GM08714 (cell line): ENCODE measurements around the gene APOB.

Experiments used
- H3K4me3 ChIP-seq: fragments of 200-500 bp; sonication (Bioruptor generic); 2 replicates; pipeline ENCODE4 v1.5.1; 2014; ENCODE audit warnings: mild to moderate bottlenecking, low read length, inconsistent platforms
- ZNF274 ChIP-seq: IDR thresholded peaks from 2 replicates; pipeline ENCODE4 v1.6.1; 2012; ENCODE audit warnings: mild to moderate bottlenecking, low read depth, low read length

The APOB gene

DNA sequence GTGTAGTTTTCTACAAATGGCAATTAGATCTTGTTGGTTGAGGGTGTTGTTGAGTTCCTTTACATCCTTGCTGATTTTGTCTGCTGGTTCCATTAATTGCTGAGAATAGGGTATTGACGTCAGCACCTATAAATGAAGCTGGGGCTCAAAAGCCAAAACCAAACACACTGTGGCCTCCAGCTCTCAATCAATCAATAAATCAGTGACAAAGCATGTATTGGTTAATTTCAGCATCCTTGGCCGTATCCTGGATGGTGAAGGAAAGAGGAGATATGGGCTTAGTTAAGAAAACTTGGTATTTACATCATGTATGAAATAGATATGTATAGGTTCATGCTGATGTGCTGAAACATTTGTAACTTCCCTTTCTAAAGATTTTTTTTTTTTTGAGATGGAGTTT, 13.2 kb upstream of the APOB start:
- H3K4me3 ChIP-seq = no peak overlapping the region
- TF ChIP-seq ZNF274 = no peak

DNA sequence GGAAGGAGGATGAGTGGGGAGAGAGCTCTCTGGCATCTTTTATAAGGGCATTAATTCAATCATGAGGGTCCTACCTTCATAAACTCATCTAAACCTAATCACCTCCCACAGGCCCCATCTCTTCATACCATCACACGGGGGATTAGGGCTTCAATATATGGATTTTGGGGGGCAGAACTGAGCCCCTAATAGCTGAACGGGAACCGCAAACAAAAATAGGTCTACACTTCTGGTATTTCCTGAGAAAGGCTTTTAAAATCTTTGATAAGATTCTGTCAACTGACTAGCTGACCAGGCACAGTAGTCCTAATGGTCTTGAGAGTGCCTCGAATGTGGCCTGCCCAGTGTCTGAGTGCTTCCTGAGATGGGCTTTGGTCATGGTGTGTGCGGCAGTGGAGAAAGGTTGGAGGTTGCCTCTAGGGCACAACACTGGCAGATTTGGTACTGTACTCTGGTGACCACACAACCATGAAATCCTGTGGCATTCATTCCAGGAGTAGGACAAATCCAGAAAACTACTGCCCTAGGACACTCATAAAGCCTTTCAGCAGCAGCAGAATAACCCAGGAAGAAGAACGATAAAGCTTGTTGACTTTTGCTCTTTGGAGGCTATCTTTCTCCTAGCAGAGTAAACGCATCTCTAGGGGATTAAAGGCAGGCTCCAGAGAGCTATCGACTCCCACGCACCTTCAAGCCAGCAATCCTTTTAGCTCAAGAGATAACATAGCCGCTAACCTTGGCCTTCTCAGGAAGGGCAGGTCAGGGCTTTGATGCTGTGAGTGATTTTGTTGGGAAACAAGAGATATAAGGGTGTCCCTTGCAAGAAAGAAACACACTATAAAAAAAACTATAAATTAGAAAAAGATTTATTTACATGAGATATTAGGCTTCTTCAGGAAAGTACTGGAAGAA, 12.3 kb upstream of the APOB start:
- TF ChIP-seq ZNF274 = no peak
- H3K4me3 ChIP-seq = no peak overlapping the region

DNA sequence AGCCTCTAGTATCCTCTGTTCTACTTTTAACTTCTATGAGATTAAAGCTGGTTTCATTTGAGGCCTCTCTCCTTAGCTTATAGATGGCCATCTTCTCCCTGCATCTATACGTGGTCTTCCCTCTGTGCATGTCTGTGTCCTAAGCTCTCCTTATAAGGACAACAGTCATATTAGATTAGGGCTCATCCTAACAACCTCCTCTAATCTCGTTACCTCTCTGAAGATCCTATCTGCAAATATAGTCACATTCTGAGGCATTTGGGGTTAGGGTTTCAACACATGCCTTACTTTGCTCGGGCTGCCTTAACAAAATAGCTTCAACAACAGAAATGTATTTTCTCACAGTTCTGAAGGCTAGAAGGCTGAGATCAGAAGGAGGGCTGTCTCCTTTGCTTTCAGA, 11.6 kb upstream of the APOB start:
- TF ChIP-seq ZNF274 = no peak
- no peak overlapping the region for H3K4me3 ChIP-seq

DNA sequence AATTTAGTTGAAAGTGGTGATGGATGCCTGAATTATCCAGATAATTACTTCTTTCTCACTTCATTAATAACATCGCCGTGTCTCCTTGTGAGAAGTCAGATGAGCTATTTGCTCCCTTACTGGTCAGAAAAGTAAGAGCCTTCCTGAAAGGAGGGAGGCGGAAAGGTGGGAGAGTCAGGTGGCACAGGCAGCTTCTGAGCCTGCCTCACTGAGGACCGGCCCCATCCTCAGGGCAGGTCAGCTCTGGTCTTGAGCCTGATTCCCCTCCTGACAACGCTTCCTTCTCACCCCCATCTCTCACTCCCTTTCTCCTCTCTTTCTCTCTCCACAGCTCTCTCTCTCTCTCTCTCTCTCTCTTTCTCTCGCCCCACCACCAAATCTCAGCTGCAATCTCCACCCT, 10.1 kb upstream of the APOB start:
- H3K4me3 ChIP-seq = no peak overlapping the region
- no peak for TF ChIP-seq ZNF274

DNA sequence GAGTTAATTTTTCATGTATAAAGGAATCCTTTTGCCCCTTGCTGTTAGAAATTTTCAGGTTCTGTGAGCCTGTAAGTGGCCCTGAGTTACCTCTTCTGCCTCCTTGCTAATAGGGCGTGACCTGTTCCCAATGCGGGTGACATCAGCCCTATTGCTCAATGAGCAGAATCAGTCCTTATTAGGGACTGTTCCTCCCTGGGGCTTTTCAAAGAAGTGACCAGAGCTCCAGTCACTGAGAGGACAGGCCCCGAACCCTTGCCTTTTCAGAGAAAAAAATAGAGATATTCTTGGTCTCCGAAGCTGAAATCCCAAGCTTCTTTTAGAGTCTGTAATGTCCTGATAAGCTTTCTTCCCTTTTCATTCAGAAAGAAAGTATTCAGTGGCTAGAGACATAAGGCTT, 8.2 kb upstream of the APOB start:
- no peak for TF ChIP-seq ZNF274

DNA sequence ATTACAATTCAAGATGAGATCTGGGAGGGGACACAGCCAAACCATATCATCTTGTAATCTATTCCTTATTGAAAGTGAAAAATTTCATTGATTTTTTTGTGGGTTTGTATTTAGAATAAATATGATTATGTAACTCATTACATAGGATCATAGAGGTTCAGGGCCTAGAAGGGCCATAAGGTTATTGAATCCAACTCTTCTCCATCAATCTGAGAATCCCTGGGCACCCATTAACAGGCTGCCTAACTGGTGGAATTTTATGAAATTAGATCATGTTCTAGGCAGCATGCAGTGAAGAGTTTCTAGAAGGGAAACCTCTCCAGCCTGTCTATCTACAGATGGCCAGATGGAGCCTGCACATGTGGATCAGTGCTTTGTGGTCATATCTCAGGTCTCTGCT, 6.3 kb upstream of the APOB start:
- no peak for TF ChIP-seq ZNF274
- no peak overlapping the region for H3K4me3 ChIP-seq

More for the DNA sequence above, 8.2 kb upstream of the APOB start:
- H3K4me3 ChIP-seq = no peak overlapping the region

DNA sequence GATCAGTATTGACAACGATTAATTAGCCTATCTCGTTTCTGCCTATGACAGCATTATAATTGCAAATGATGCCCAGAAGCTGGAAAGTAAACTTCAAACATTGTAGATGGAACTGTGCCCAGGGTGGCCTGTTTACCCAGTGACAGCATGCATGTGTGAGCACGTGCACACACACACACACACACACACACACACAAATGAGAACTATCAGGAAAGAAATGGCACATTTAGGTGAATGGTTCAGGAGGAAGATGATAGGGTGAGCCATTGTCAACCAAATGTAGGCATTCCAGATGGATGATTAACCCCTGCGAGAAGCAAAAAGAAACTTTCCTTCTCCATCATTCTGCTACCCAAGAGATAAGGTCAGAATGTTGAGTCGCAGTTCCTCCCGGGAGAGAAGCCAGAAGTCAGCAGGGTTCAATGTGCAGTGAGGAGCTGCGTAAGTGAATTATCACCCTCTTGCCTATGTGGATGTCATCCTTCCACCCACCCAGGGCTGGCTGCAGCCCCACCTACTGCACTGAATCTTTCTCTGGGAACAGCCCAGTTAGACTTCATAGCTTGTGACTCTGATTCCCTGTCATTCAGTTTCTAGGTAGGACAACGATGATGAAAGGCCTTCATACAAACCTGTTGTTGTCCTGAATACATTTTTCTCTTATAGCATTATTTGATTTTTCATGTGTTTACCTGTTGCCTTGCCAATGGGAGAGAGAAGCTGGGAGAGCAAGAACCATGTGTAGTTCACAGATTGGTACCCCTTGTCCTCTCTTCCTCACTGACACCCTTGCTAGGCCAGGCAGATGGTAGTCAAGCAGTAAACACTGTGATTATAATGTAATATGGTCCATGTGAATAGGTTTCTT, 3.5 kb upstream of the APOB start:
- no peak overlapping the region for H3K4me3 ChIP-seq

DNA sequence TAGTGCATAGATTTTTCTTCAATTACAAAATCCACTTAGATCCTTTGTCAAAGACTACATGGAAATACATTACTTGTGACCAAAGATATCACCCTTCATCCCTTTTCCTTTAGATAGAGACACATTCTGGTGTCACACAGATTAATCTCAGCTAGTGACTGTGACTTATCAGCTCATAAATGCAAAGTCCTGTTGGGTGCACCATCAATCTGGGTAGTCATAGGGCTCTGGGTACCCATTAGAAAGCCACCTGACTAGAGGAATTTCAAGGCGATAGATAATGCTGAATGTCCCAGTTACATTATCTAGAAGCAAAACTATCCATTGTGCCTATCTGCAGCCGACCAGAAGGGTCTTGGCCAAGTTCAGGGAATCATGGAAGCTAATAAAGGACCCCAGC, 2.6 kb upstream of the APOB start:
- H3K4me3 ChIP-seq = no peak overlapping the region
- TF ChIP-seq ZNF274 = no peak

More for the DNA sequence above, 3.5 kb upstream of the APOB start:
- TF ChIP-seq ZNF274 = no peak

DNA sequence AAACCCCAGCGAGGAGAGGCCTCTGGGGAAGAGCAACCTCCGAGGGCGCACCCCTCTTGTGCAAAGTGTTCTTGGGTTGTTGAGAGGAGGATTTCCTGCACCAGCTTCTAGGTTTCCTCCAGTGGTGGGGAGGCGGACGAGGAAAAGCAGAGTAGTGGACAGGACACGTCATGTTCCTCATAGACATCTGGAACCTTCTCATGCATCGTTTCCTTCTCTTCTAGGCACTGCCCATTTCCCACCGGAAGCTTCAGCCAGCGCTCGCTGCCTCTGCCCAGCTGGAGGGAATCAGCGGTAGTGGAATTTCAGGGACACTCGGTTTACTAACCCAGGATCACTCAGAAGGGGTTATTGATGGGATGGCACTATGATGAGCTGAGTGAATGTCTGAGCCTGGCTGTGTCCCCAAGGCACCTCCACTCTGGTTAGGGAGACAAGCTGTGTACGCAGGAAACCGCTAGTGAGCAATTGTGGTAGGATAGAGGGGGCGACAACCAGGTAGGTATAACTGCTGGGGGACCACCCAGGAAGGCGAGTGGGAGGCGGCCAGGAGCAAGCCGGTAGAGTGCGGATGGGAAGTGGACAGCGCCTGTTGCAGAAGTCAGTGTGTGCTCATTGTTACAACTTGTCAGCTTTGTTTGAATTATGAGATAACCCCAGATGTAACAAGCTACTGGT, 960 bp upstream of the APOB start:
- no peak for TF ChIP-seq ZNF274
- no peak overlapping the region for H3K4me3 ChIP-seq

DNA sequence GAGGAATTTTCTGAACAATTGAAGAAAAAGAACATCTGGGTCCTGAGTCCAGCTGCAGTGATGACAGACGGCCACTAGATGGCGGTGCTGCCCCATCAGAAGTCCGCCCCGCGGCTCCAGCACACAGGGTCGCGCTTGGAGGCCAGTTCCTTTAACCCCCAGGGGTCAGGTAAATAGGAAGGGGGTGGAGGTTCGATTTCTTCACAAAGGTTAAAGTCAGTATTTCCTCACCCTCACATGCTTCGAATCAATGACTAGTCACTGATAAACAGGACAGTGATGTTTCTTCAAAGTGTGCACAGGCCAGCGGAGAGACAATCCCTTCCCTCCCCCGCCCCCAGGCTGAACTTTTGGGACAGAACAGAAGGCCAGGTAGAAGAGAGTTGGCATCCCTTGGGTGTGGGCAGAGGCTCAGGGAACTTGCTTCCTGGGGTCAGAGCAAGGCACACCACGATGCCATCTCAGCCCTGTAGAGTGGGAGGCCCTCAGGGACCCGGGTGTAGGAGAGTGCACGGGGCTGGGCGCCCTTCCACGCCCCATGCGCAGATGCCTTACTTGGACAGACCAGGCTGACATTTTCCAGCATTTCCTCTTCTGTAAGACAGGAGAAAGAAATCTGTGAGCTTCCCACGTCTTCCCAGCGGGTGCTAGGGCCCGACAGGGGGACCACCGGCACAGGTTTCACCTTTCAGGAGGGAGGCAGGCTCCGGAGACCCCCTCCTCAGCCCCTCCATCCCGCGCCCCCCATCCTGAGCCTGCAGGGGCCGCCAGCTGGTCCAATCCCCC, 722 bp downstream of the APOB start:
- no peak overlapping the region for H3K4me3 ChIP-seq
- no peak for TF ChIP-seq ZNF274

DNA sequence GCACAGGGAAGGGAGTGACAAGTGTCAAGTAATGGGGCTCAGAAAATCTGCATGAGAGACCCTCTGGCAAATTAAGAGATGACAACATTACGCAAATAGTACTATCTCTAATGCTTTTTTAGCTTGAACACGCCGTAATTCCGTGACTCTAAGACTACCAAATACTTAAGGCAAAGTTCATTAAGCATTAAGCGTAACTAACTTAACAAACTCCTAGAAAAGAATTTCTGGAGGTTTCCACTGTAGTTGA, 1.2 kb downstream of the APOB start:
- no peak for TF ChIP-seq ZNF274
- H3K4me3 ChIP-seq = no peak overlapping the region

DNA sequence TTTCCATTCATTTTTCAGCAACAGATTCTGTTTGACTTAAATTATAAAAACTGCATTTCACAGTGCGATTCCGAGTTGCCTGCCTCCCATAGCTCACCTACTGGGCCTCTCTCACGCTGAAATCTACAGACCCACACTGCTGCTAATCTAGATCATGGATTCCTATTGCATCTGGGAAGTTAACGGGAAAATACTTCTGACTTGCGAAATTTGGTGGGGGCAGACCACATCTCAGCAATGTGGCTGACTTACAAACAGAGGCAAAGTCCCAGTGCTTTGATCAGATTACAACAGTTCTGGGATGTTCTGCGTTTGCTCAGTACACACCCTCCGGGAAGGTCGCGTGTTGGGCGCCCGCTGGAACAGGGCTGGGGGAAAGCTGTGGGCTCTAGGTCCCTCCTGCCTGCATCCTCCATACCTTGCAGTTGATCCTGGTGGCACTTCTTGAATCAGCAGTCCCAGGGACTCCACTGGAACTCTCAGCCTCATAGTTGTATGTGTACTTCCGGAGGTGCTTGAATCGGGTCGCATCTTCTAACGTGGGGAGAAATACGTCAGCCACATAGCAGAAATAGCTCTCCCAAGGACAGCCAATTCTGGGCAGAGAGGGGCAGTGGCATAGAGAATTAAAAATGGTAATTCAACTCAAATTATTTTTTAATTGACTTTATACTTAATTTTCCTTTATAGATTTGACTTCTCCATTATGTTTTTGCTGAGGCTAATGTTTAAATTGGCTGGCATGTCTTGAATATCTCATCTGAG, 1.7 kb downstream of the APOB start:
- TF ChIP-seq ZNF274 = no peak
- H3K4me3 ChIP-seq = no peak overlapping the region

DNA sequence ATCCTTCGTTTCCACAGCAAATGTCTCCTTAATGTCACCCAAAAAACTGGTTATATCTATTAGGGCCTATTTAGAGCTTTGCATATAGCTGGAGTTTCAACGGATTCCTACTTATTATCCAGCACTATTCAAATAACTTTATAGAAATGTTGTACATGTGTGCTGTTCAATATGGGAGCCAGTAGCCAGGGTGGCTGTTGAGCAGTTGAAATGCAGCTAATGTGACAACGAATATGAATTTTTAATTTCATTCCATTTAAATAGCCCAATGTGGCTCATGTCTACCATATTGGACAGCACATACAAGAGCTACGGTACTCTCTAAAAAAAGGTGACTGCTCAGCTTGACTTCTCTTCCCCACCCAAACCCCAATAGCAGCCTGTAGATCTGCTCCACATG, 2.4 kb downstream of the APOB start:
- H3K4me3 ChIP-seq = no peak overlapping the region
- TF ChIP-seq ZNF274 = no peak
